Measurements from ENCODE around the gene PPIA. TPM values are rescaled to one million over a fixed set of nuclear protein-coding genes. Genes with fewer than 3 reads are reported as not detected.

The PPIA gene
- total RNA-seq, 1 experiment from 2014 or later = 2,409 TPM

GRCh38 chr7:44847920-44848634, 51.6 kb downstream of the PPIA start, which contains the start of gene H2AZ2:
Gene H2AZ2 (minus strand): TSS chr7:44848087. CDS start chr7:44847971, 116 bp downstream.
- H3K79me2 ChIP-seq (ENCODE audit: insufficient read depth, low read length) = peaks cover 18% of the 10 kb centered on the region; the same call in 1 of the 2 replicates
- H3T11ph ChIP-seq (ENCODE audit: low read length) = no peak within 1 kb of the TSS
- H3K27me3 ChIP-seq (ENCODE audit: insufficient read depth, low read length) = no peaks in the 10 kb centered on the region
- peak within 1 kb of the TSS; percentile 95 for H3K18ac ChIP-seq (ENCODE audit: insufficient read length, low read depth, low read length)
- H2BK12ac ChIP-seq (ENCODE audit: insufficient read length, low read depth, low read length) = no peak within 1 kb of the TSS
- peak within 1 kb of the TSS; percentile 38 for H4K5ac ChIP-seq (ENCODE audit: insufficient read length, low read depth, low read length)
- H2BK5ac ChIP-seq (ENCODE audit: insufficient read length, low read length) = peak within 1 kb of the TSS; percentile 65
- H3K9me3 Mint-ChIP-seq = no peaks in the 10 kb centered on the region
- H3K14ac ChIP-seq (ENCODE audit: insufficient read depth, low read length) = peak within 1 kb of the TSS; percentile 90
- no peak within 1 kb of the TSS for H2BK15ac ChIP-seq (ENCODE audit: low read depth, low read length)
- peak; percentile 100 for DNase-seq
- no peaks in the 10 kb centered on the region for H3K79me1 ChIP-seq (ENCODE audit: insufficient read depth, low read depth, low read length, poor library complexity, severe bottlenecking)
- peak within 1 kb of the TSS; percentile 91 for H3K4me2 ChIP-seq (ENCODE audit: insufficient read depth, insufficient read length, low read length)
- H4K8ac ChIP-seq (replicated peaks; ENCODE audit: insufficient read length, low read depth, low read length) = no peak within 1 kb of the TSS
- H3K9ac ChIP-seq (ENCODE audit: extremely low read depth, insufficient read length, low read length) = peak within 1 kb of the TSS; percentile 99
- peak within 1 kb of the TSS; percentile 54 for H3K56ac ChIP-seq (ENCODE audit: insufficient read length, low read depth, low read length)
- WGBS (ENCODE audit: extremely low coverage, insufficient read length, low lambda C conversion rate) = no CpG with 5 or more reads among the region's 70 CpGs
- H4K20me1 ChIP-seq (ENCODE audit: control insufficient read depth, insufficient read depth, insufficient read length) = no peaks in the 10 kb centered on the region
- H2AK5ac ChIP-seq (ENCODE audit: insufficient read length, low read length) = no peak within 1 kb of the TSS
- no peak within 1 kb of the TSS for H2AFZ ChIP-seq (ENCODE audit: low read length)
- no peaks in the 10 kb centered on the region for H3K27me3 Mint-ChIP-seq (ENCODE audit: low read depth)
- no peaks in the 10 kb centered on the region for H3K9me3 ChIP-seq (ENCODE audit: control insufficient read depth, low read depth, low read length)
- no peaks in the 10 kb centered on the region for H3K23me2 ChIP-seq (ENCODE audit: insufficient read length, low read depth, low read length, poor library complexity, severe bottlenecking)
- peak within 1 kb of the TSS; percentile 100 for H3K27ac Mint-ChIP-seq
- no peaks in the 10 kb centered on the region for H3K4me1 ChIP-seq (ENCODE audit: insufficient read depth, low read length)
- TF ChIP-seq CTCF (conservative IDR thresholded peaks at IDR 0.05) = no peak
- H4K91ac ChIP-seq (ENCODE audit: insufficient read length, low read depth, low read length) = no peak within 1 kb of the TSS
- H3K36me3 Mint-ChIP-seq (ENCODE audit: insufficient read depth in 1 of 3, low read depth in 3 of 3) = peaks cover 0 to 3% (median 3%) of the 10 kb centered on the region in 3 experiments; a peak in 2 of 7 replicates
- peaks cover 8 to 19% of the 10 kb centered on the region in 2 experiments for H3K4me1 Mint-ChIP-seq
- H2BK20ac ChIP-seq (ENCODE audit: low read depth, low read length, poor library complexity, severe bottlenecking) = no peak within 1 kb of the TSS
- H3K27ac ChIP-seq (ENCODE audit: insufficient read length, low read depth, low read length) = peak within 1 kb of the TSS; percentile 91
- no peak within 1 kb of the TSS for H2BK120ac ChIP-seq (ENCODE audit: low read depth, low read length, poor library complexity, severe bottlenecking)
- no peak within 1 kb of the TSS for H3K23ac ChIP-seq (ENCODE audit: insufficient read length, low read depth, low read length)
- peak within 1 kb of the TSS; percentile 97 to 99 for H3K4me3 Mint-ChIP-seq
- no peak within 1 kb of the TSS; the same call in 1 of the 2 replicates for H3K4ac ChIP-seq (ENCODE audit: low read depth, low read length)

All from H9 (cell line).